Measurements from ENCODE around the gene SPTLC2.

- TF ChIP-seq CTCF (IDR thresholded peaks at IDR 0.05; ENCODE audit: low read depth, low read length): no peak
- no peak for TF ChIP-seq EZH2phosphoT487 (IDR thresholded peaks at IDR 0.05; ENCODE audit: low read depth)
Measured at GRCh38 chr14:77543240-77543551, 73.2 kb downstream of the SPTLC2 start.

All from OCI-LY3 (cell line).